Esophagus muscularis mucosa (tissue), 4 donors: ENCODE measurements around the gene GSE1. TPM values are rescaled to one million over a fixed set of nuclear protein-coding genes. Genes with fewer than 3 reads are reported as not detected.

ENCODE experiments used
- DNase-seq: peaks from one replicate; pipeline ENCODE4 v3.0.0-alpha.2; 2017; ENCODE audit errors: extremely low spot score
- H3K27ac ChIP-seq, 4 donors: fragments of 200-600 bp; sonication (generic); replicated peaks in 1 of 4; 1 replicate in 3 of 4; 2 replicates in 1 of 4; pipeline ENCODE4 v1.5.1; 2016 to 2019; ENCODE audit warnings: mild to moderate bottlenecking in 1 of 4
- H3K27me3 ChIP-seq, 4 donors: fragments of 200-600 bp; sonication (generic); one replicate each; pipeline versions ENCODE4 v1.5.1 to v1.6.0; 2016 to 2019
- H3K36me3 ChIP-seq, 4 donors: fragments of 200-600 bp; sonication (generic); one replicate each; pipeline ENCODE4 v1.5.1; 2016 to 2019
- H3K4me1 ChIP-seq, 4 donors: fragments of 200-600 bp; sonication (generic); one replicate each; pipeline ENCODE4 v1.5.1; 2016 to 2019
- H3K4me3 ChIP-seq, 4 donors: fragments of 200-600 bp; sonication (generic); 1 replicate in 2 of 4; 2 replicates in 2 of 4; pipeline ENCODE4 v1.5.1; 2016 to 2019; ENCODE audit warnings: mild to moderate bottlenecking in 4 of 4, moderate library complexity in 1 of 4
- H3K9me3 ChIP-seq, 4 donors: fragments of 200-600 bp; sonication (generic); 1 replicate in 3 of 4; 2 replicates in 1 of 4; pipeline ENCODE4 v1.5.1; 2016 to 2019
- EP300 ChIP-seq: sonication (generic); formaldehyde crosslinking; IDR thresholded peaks from one replicate; pipeline ENCODE4 v1.6.1; 2017; ENCODE audit warnings: antibody characterized with exemption
- POLR2A ChIP-seq: fragments of 450-650 bp; IDR thresholded peaks from one replicate; pipeline ENCODE4 v1.6.1; 2017; ENCODE audit warnings: antibody characterized with exemption, moderate library complexity, mild to moderate bottlenecking, low read depth
- POLR2AphosphoS5 ChIP-seq, 2 donors: sonication (generic); formaldehyde crosslinking; IDR thresholded peaks; one replicate each; pipeline ENCODE4 v1.6.1; 2017; ENCODE audit warnings: antibody characterized with exemption in 2 of 2
- WGBS: methylation state at CpG from one replicate; pipeline ENCODE4 v1.1.5; 2018; 5-methylcytosine and 5-hydroxymethylcytosine counted together
- intact Hi-C: fragments of 100-400 bp; cut with DNase I; formaldehyde crosslinking; loops from one replicate; pipeline ENCODE4 v1.15.1; 2023
- total RNA-seq, 4 donors: library from RNA; depleted of rRNA; stranded (reverse); fragments of >200 nt; gene quantifications; one replicate each; pipeline versions ENCODE4 v1.1.0 to v1.2.1, GENCODE V29; 2016
- TF ChIP-seq, protein P1 (sequence below), 3 experiments: fragments of 200-600 bp in 2 of 3; fragments of 450-650 bp in 1 of 3; sonication (generic) in 2 of 3; IDR thresholded peaks; one replicate each; pipeline ENCODE4 v1.5.1; 2017 to 2019; ENCODE audit warnings: antibody characterized with exemption in 3 of 3, mild to moderate bottlenecking in 2 of 3, moderate library complexity in 1 of 3

Gene GSE1
- total RNA-seq, 4 donors from 2014 or later, result 45.4 to 79.4 (median 49.5) TPM

GRCh38 chr16:85583491-85584181, 29.5 kb upstream of the GSE1 start:
- WGBS, result 79% methylated on average over 21 of the region's 22 CpGs
- Histone ChIP-seq H3K27ac (no peak overlapping the region), H3K4me1 (peaks cover 7 to 68% (median 48%) of the 10 kb centered on the region in 4 donors), H3K36me3 (no peaks in the 10 kb centered on the region), H3K27me3 (no peaks in the 10 kb centered on the region), H3K4me3 (no peak overlapping the region), H3K9me3 (no peaks in the 10 kb centered on the region)
- DNase-seq, result no peak
- intact Hi-C loops, result no loop called here
- TF ChIP-seq, protein P1, sequence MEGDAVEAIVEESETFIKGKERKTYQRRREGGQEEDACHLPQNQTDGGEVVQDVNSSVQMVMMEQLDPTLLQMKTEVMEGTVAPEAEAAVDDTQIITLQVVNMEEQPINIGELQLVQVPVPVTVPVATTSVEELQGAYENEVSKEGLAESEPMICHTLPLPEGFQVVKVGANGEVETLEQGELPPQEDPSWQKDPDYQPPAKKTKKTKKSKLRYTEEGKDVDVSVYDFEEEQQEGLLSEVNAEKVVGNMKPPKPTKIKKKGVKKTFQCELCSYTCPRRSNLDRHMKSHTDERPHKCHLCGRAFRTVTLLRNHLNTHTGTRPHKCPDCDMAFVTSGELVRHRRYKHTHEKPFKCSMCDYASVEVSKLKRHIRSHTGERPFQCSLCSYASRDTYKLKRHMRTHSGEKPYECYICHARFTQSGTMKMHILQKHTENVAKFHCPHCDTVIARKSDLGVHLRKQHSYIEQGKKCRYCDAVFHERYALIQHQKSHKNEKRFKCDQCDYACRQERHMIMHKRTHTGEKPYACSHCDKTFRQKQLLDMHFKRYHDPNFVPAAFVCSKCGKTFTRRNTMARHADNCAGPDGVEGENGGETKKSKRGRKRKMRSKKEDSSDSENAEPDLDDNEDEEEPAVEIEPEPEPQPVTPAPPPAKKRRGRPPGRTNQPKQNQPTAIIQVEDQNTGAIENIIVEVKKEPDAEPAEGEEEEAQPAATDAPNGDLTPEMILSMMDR (IDR thresholded peaks at IDR 0.05), result no peak
- TF ChIP-seq EP300 (no peak), POLR2A (no peak), POLR2AphosphoS5 (IDR thresholded peaks at IDR 0.05) (no peak)

GRCh38 chr16:85584267-85584666, 28.9 kb upstream of the GSE1 start:
- H3K4me3 ChIP-seq, result no peak overlapping the region
- no peak for DNase-seq
- H3K27me3 ChIP-seq, result no peaks in the 10 kb centered on the region
- TF ChIP-seq, protein P1 (IDR thresholded peaks at IDR 0.05), result no peak
- TF ChIP-seq POLR2A (no peak), EP300 (no peak), POLR2AphosphoS5 (IDR thresholded peaks at IDR 0.05) (no peak)
- 96% methylated on average over 14 of the region's 14 CpGs for WGBS
- no peaks in the 10 kb centered on the region for H3K9me3 ChIP-seq
- H3K36me3 ChIP-seq, result no peaks in the 10 kb centered on the region
- H3K4me1 ChIP-seq, result peaks cover 10 to 62% (median 44%) of the 10 kb centered on the region in 4 donors
- intact Hi-C loops, result no loop called here
- H3K27ac ChIP-seq, result no peak overlapping the region

GRCh38 chr16:85584819-85585282, 28.3 kb upstream of the GSE1 start:
- intact Hi-C loops, result no loop called here
- no peak overlapping the region for H3K4me3 ChIP-seq
- TF ChIP-seq, protein P1 (IDR thresholded peaks at IDR 0.05), result no peak
- TF ChIP-seq POLR2AphosphoS5 (IDR thresholded peaks at IDR 0.05), result no peak
- TF ChIP-seq EP300, result no peak
- TF ChIP-seq POLR2A, result no peak
- WGBS, result 91% methylated on average over 20 of the region's 20 CpGs
- H3K27ac ChIP-seq, result no peak overlapping the region
- H3K9me3 ChIP-seq, result no peaks in the 10 kb centered on the region
- DNase-seq, result no peak
- H3K4me1 ChIP-seq, result peaks cover 10 to 57% (median 38%) of the 10 kb centered on the region in 4 donors
- H3K27me3 ChIP-seq, result no peaks in the 10 kb centered on the region
- no peaks in the 10 kb centered on the region for H3K36me3 ChIP-seq

- H3K4me1 ChIP-seq, result peaks cover 10 to 48% (median 32%) of the 10 kb centered on the region in 4 donors
- TF ChIP-seq POLR2A (no peak), EP300 (no peak), POLR2AphosphoS5 (IDR thresholded peaks at IDR 0.05) (no peak)
- TF ChIP-seq, protein P1 (IDR thresholded peaks at IDR 0.05), result no peak
- no peaks in the 10 kb centered on the region for H3K36me3 ChIP-seq
- no peaks in the 10 kb centered on the region for H3K27me3 ChIP-seq
- no peak overlapping the region for H3K27ac ChIP-seq
- intact Hi-C loops, result no loop called here
- no peak for DNase-seq
- WGBS, result 94% methylated on average over 7 of the region's 7 CpGs
- H3K4me3 ChIP-seq, result no peak overlapping the region
- H3K9me3 ChIP-seq, result no peaks in the 10 kb centered on the region
These were observed 27.4 kb upstream of the GSE1 start for GRCh38 chr16:85585711-85586110.
